HEK293 (cell line): ENCODE measurements around the gene MRPL43.
"Not testable (repeated sequence)": the region's sequence is repeated elsewhere in the genome, so short reads cannot be mapped to it uniquely, and the experiment has no call there.

Source experiments
- CTCF ChIA-PET: fragments of 350-600 bp; formaldehyde crosslinking; extraction: SDS; loops from one replicate; lab custom pipeline; 2021; ENCODE audit warnings: antibody characterized with exemption; lab: Yijun Ruan, JAX
- POLR2A ChIA-PET: fragments of 300-600 bp; formaldehyde crosslinking; extraction: SDS; loops from one replicate; lab custom pipeline; 2020; ENCODE audit warnings: antibody characterized with exemption, inconsistent platforms; lab: Yijun Ruan, JAX
- H3K27ac ChIP-seq: fragments of 200-500 bp; sonication (Bioruptor generic); 2 replicates; pipeline ENCODE4 v1.5.1; 2014; ENCODE audit warnings: low read depth, low read length, control low read depth, inconsistent platforms; ENCODE audit errors: extremely low read depth
- H3K36me3 ChIP-seq, 2 experiments: fragments of 200-500 bp in 1 of 2; sonication (Bioruptor generic) in 1 of 2; 1 replicate in 1 of 2; 2 replicates in 1 of 2; pipeline ENCODE4 v1.5.1; 2014 to 2017; ENCODE audit warnings: inconsistent platforms in 2 of 2, low read length in 2 of 2; ENCODE audit not compliant: control insufficient read depth in 2 of 2, insufficient read depth in 1 of 2
- H3K4me1 ChIP-seq: fragments of 200-500 bp; sonication (Bioruptor generic); 2 replicates; pipeline ENCODE4 v1.5.1; 2014; ENCODE audit warnings: mild to moderate bottlenecking, low read length, inconsistent platforms; ENCODE audit not compliant: control insufficient read depth, insufficient read depth
- H3K4me3 ChIP-seq: 2 replicates; pipeline ENCODE4 v1.5.1; 2011; ENCODE audit warnings: low read depth, mild to moderate bottlenecking, control low read depth, low read length, moderate library complexity
- H3K9me3 ChIP-seq: fragments of 200-500 bp; sonication (Bioruptor generic); 2 replicates; pipeline ENCODE4 v1.5.1; 2014; ENCODE audit warnings: low read depth, low read length, inconsistent platforms; ENCODE audit not compliant: control insufficient read depth, insufficient read depth
- BCL11A ChIP-seq: fragments of 450-650 bp; formaldehyde crosslinking; IDR thresholded peaks from 2 replicates; pipeline ENCODE4 v1.5.1; 2016; ENCODE audit warnings: low read depth, missing biosample characterization, missing genetic modification characterization
- BCL11B ChIP-seq: fragments of 450-650 bp; formaldehyde crosslinking; IDR thresholded peaks from 2 replicates; pipeline ENCODE4 v1.5.1; 2016; ENCODE audit warnings: low read depth, missing biosample characterization, missing genetic modification characterization
- EGR2 ChIP-seq: fragments of 450-650 bp; formaldehyde crosslinking; IDR thresholded peaks from 2 replicates; pipeline ENCODE4 v1.5.1; 2016; ENCODE audit warnings: low read depth, missing biosample characterization, missing genetic modification characterization
- MEIS1 ChIP-seq: sonication (generic); formaldehyde crosslinking; IDR thresholded peaks from 2 replicates; pipeline ENCODE4 v1.8.1; 2022; ENCODE audit warnings: missing genetic modification reagents, mild to moderate bottlenecking, borderline replicate concordance
- MZF1 ChIP-seq: fragments of 450-650 bp; formaldehyde crosslinking; IDR thresholded peaks from 2 replicates; pipeline ENCODE4 v1.5.1; 2017; ENCODE audit warnings: missing biosample characterization, missing genetic modification characterization, borderline replicate concordance
- PRDM2 ChIP-seq: fragments of 450-650 bp; formaldehyde crosslinking; IDR thresholded peaks from 2 replicates; pipeline ENCODE4 v1.5.1; 2016; ENCODE audit warnings: missing biosample characterization, missing genetic modification characterization, borderline replicate concordance
- SP7 ChIP-seq: fragments of 450-650 bp; formaldehyde crosslinking; IDR thresholded peaks from 2 replicates; pipeline ENCODE4 v1.5.1; 2016; ENCODE audit warnings: missing biosample characterization, missing genetic modification characterization
- ZBTB7A ChIP-seq: fragments of 450-650 bp; formaldehyde crosslinking; IDR thresholded peaks from 2 replicates; pipeline ENCODE4 v1.5.1; 2016; ENCODE audit warnings: low read depth, missing biosample characterization, missing genetic modification characterization
- ZNF19 ChIP-seq: fragments of 450-650 bp; formaldehyde crosslinking; IDR thresholded peaks from 2 replicates; pipeline ENCODE4; 2016; ENCODE audit warnings: missing biosample characterization, missing genetic modification characterization, low read depth
- ZNF518A ChIP-seq: fragments of 450-650 bp; formaldehyde crosslinking; conservative IDR thresholded peaks from 2 replicates; pipeline ENCODE4 v1.5.1; 2016; ENCODE audit warnings: low read depth, missing biosample characterization, missing genetic modification characterization
- ZNF560 ChIP-seq: fragments of 450-650 bp; formaldehyde crosslinking; IDR thresholded peaks from 2 replicates; pipeline ENCODE4 v1.5.1; 2017; ENCODE audit warnings: missing biosample characterization, missing genetic modification characterization, borderline replicate concordance
- ZNF600 ChIP-seq: fragments of 450-650 bp; formaldehyde crosslinking; IDR thresholded peaks from 2 replicates; pipeline ENCODE4 v1.5.1; 2016; ENCODE audit warnings: missing biosample characterization, missing genetic modification characterization
- ZNF623 ChIP-seq: fragments of 450-650 bp; formaldehyde crosslinking; IDR thresholded peaks from 2 replicates; pipeline ENCODE4 v1.5.1; 2016; ENCODE audit warnings: missing biosample characterization, missing genetic modification characterization
- ZNF670 ChIP-seq: fragments of 450-650 bp; formaldehyde crosslinking; IDR thresholded peaks from 2 replicates; pipeline ENCODE4 v1.5.1; 2016; ENCODE audit warnings: missing biosample characterization, missing genetic modification characterization, low read depth
- ZNF777 ChIP-seq: fragments of 450-650 bp; formaldehyde crosslinking; IDR thresholded peaks from 2 replicates; pipeline ENCODE4 v1.5.1; 2017; ENCODE audit warnings: missing biosample characterization, missing genetic modification characterization, borderline replicate concordance

Gene MRPL43

GRCh38 chr10:100976906-100977305 is 10.4 kb downstream of the MRPL43 start:
- peaks cover 7 to 42% of the 10 kb centered on the region in 2 experiments for H3K36me3 ChIP-seq
- ChIA-PET CTCF (interaction anchor here (0.5 to 0.6 kb wide), 3 partner anchors 10 to 91 kb away, joined by 3 read pairs; no protein-coding TSS in a partner anchor), POLR2A (no interaction called here)
- H3K4me3 ChIP-seq = no peak overlapping the region
- TF ChIP-seq EGR2 (tag by site-specific recombination) = no peak
- TF ChIP-seq PRDM2 = no peak
- no peak for TF ChIP-seq ZNF670 (tag by site-specific recombination)
- no peak for TF ChIP-seq SP7 (tag by site-specific recombination)
- no peak for TF ChIP-seq BCL11A (tag by site-specific recombination)
- no peak for TF ChIP-seq ZNF518A (tag by site-specific recombination)
- TF ChIP-seq ZNF623 (tag by site-specific recombination) = no peak
- no peak for TF ChIP-seq ZNF600 (tag by site-specific recombination)
- TF ChIP-seq ZBTB7A = no peak
- no peak for TF ChIP-seq ZNF560 (tag by site-specific recombination)
- TF ChIP-seq MZF1 (tag by site-specific recombination) = no peak
- TF ChIP-seq ZNF777 (tag by site-specific recombination) = no peak
- no peak for TF ChIP-seq BCL11B
- TF ChIP-seq ZNF19 (tag by site-specific recombination) = no peak
- no peak for TF ChIP-seq MEIS1 (CRISPR knock-in tag)
- no peaks in the 10 kb centered on the region for H3K9me3 ChIP-seq
- no peak overlapping the region for H3K27ac ChIP-seq
- H3K4me1 ChIP-seq = no peaks in the 10 kb centered on the region

- POLR2A ChIA-PET, H3K4me1 ChIP-seq, H3K9me3 ChIP-seq, H3K27ac ChIP-seq, H3K4me3 ChIP-seq: not testable (repeated sequence)
- H3K36me3 ChIP-seq = peaks cover 4 to 28% of the 10 kb centered on the region in 2 experiments
- CTCF ChIA-PET = interaction anchor here (0.7 kb wide), 1 partner anchor 141 kb away, joined by 3 read pairs; no protein-coding TSS in a partner anchor
Measured at GRCh38 chr10:100975397-100975796, 11.9 kb downstream of the MRPL43 start.
